Naive thymus-derived CD4-positive, alpha-beta T cell (primary cell): ENCODE results near the gene CD300E. TPM values are rescaled to one million over a fixed set of nuclear protein-coding genes. Genes with fewer than 3 reads are reported as not detected.

Experiments
- ATAC-seq: fragments of 150-1000 bp; cut with Tn5 transposase; 2 replicates; pipeline ENCODE4 v1.10.0; 2021; ENCODE audit warnings: mild to moderate bottlenecking, moderate library complexity
- CTCF ChIA-PET: fragments of 350-600 bp; sonication (Branson Sonifier 250); formaldehyde crosslinking; loops from one replicate; lab custom pipeline; 2021; ENCODE audit warnings: antibody characterized with exemption; lab: Charles Lee
- POLR2A ChIA-PET: fragments of 350-600 bp; sonication (Branson Sonifier 250); formaldehyde crosslinking; loops from one replicate; lab custom pipeline; 2021; ENCODE audit warnings: antibody characterized with exemption, inconsistent platforms; lab: Charles Lee
- DNase-seq, 9 donors: peaks; one replicate each; pipeline versions ENCODE4 v3.0.0 to v3.0.0-alpha.2; 2020 to 2022; ENCODE audit warnings: mixed read lengths in 1 of 9
- H3K27ac ChIP-seq: one replicate; pipeline ENCODE4 v1.7.0; 2013; ENCODE audit warnings: mild to moderate bottlenecking, low read depth, low read length, moderate library complexity
- H3K27me3 ChIP-seq, 2 donors: one replicate each; pipeline ENCODE4 v1.7.0; 2013; ENCODE audit warnings: low read length in 2 of 2, mild to moderate bottlenecking in 2 of 2, moderate library complexity in 2 of 2; ENCODE audit not compliant: control insufficient read depth in 2 of 2, insufficient read depth in 2 of 2
- H3K36me3 ChIP-seq, 3 experiments: 1 replicate in 2 of 3; 2 replicates in 1 of 3; pipeline ENCODE4 v1.7.0; 2013; ENCODE audit warnings: low read length in 3 of 3, mild to moderate bottlenecking in 3 of 3, moderate library complexity in 1 of 3; ENCODE audit not compliant: insufficient read depth in 3 of 3, control insufficient read depth in 2 of 3
- H3K4me1 ChIP-seq, 2 donors: one replicate each; pipeline ENCODE4 v1.7.0; 2013; ENCODE audit warnings: low read length in 2 of 2, mild to moderate bottlenecking in 2 of 2, moderate library complexity in 1 of 2; ENCODE audit not compliant: control insufficient read depth in 2 of 2, insufficient read depth in 2 of 2
- H3K4me3 ChIP-seq: 2 replicates; pipeline ENCODE4 v1.7.0; 2013; ENCODE audit warnings: mild to moderate bottlenecking, low read length
- H3K9me3 ChIP-seq, 3 experiments: 1 replicate in 2 of 3; 2 replicates in 1 of 3; pipeline ENCODE4 v1.7.0; 2013; ENCODE audit warnings: low read length in 3 of 3; ENCODE audit not compliant: control insufficient read depth in 2 of 3
- H3K27ac Mint-ChIP-seq, 9 donors: one replicate each; pipeline ENCODE4 v1.8.0; 2020 to 2022; ENCODE audit warnings: mixed read lengths in 9 of 9, mild to moderate bottlenecking in 8 of 9, moderate library complexity in 5 of 9, inconsistent platforms in 2 of 9
- H3K27me3 Mint-ChIP-seq, 5 donors: one replicate each; pipeline ENCODE4 v1.8.0; 2021 to 2022; ENCODE audit warnings: mixed read lengths in 5 of 5, mild to moderate bottlenecking in 1 of 5
- H3K36me3 Mint-ChIP-seq, 5 donors: one replicate each; pipeline ENCODE4 v1.8.0; 2020 to 2022; ENCODE audit warnings: mixed read lengths in 5 of 5, mild to moderate bottlenecking in 3 of 5, inconsistent platforms in 1 of 5
- H3K4me1 Mint-ChIP-seq, 7 donors: one replicate each; pipeline ENCODE4 v1.8.0; 2020 to 2022; ENCODE audit warnings: mixed read lengths in 7 of 7, mild to moderate bottlenecking in 3 of 7, inconsistent platforms in 1 of 7
- H3K4me3 Mint-ChIP-seq, 10 donors: one replicate each; pipeline ENCODE4 v1.8.0; 2020 to 2022; ENCODE audit warnings: mild to moderate bottlenecking in 10 of 10, mixed read lengths in 10 of 10, moderate library complexity in 6 of 10, inconsistent platforms in 2 of 10
- H3K9me3 Mint-ChIP-seq, 11 donors: one replicate each; pipeline ENCODE4 v1.8.0; 2020 to 2022; ENCODE audit warnings: mixed read lengths in 11 of 11, mild to moderate bottlenecking in 4 of 11, inconsistent platforms in 1 of 11, moderate library complexity in 1 of 11
- intact Hi-C, 2 donors: fragments of 100-400 bp; cut with micrococcal nuclease; formaldehyde crosslinking; loops; one replicate each; pipeline ENCODE4 v1.15.1; 2023
- polyA plus RNA-seq, 2 donors: library from polyadenylated mRNA; unstranded; fragments of 300-500 nt; fragmentation: Illumina TruSeq; gene quantifications; one replicate each; pipeline ENCODE4 v1.2.3, GENCODE V29; 2021
- total RNA-seq, 6 experiments: library from RNA in 5 of 6; stranded (reverse) in 5 of 6; gene quantifications; 1 replicate in 5 of 6; 2 replicates in 1 of 6; pipeline ENCODE4 v1.2.3 and lab custom pipeline; 2021 to 2026

Gene CD300E
- total and polyA plus RNA-seq, 7 experiments from 2014 or later, result 11.9 to 93.1 TPM; not detected in 5

DNA sequence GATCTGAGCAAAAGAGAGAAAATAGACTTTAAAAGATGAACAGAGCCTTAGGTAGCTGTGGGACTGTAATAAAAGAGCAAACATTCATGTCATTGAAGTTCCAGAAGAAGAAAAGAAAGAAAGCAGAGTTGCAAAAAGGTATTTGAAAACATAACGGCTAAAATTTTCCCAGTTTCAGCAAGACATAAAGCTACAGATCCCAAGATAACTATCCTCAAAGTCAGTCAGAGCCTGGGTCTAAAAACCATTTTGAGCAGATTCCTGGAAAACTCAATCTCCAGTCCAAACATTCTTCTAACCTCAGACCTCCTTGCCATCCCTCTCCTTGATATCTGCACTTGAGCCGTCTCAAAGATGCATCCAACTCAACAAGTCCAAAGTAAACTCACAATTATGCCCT is 20.9 kb upstream of the CD300E start:
- H3K9me3 ChIP-seq, result no peaks in the 10 kb centered on the region
- ChIA-PET POLR2A (interaction anchor here (0.5 kb wide), 1 partner anchor 144 kb away, joined by 4 read pairs; no protein-coding TSS in a partner anchor), CTCF (interaction anchor here (1.4 kb wide), 1 partner anchor 92 kb away, joined by 3 read pairs; no protein-coding TSS in a partner anchor)
- Mint-ChIP-seq H3K36me3 (no peaks in the 10 kb centered on the region), H3K4me1 (peaks cover 4 to 16% (median 9%) of the 10 kb centered on the region in 7 donors), H3K9me3 (no peaks in the 10 kb centered on the region), H3K27me3 (peaks cover 15 to 65% (median 39%) of the 10 kb centered on the region in 5 donors), H3K4me3 (no peak overlapping the region), H3K27ac (no peak overlapping the region)
- peaks cover 0 to 4% of the 10 kb centered on the region in 2 donors for H3K27me3 ChIP-seq
- peaks cover 0 to 8% of the 10 kb centered on the region in 2 donors for H3K4me1 ChIP-seq
- DNase-seq, result no peak
- no peak for ATAC-seq
- intact Hi-C loops, result no loop called here
- H3K36me3 ChIP-seq, result no peaks in the 10 kb centered on the region
- H3K27ac ChIP-seq, result no peak overlapping the region
- no peak overlapping the region for H3K4me3 ChIP-seq

DNA sequence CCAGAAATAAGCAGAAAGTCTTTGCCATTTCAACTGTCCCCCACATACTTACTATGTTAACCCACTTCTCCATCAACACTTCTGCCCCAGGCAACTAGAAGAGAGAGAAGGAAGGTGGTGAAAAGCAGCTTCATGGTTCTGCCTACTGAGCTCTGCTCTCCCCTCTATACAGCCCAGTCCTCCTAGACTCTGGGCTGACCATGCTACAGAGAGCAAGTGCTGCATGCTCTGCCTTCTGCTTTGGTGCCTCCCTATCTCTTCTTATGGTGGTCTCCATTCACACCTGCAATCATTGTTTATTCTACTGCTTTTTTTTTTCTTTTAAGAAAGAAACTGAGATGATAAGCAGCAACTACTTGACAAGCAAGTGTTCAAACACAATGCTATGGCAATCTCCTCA is 20.3 kb upstream of the CD300E start:
- ChIA-PET CTCF (no interaction called here), POLR2A (no interaction called here)
- Mint-ChIP-seq H3K27ac (no peak overlapping the region), H3K36me3 (no peaks in the 10 kb centered on the region), H3K9me3 (no peaks in the 10 kb centered on the region), H3K4me1 (peaks cover 4 to 21% (median 11%) of the 10 kb centered on the region in 7 donors), H3K27me3 (peaks cover 12 to 68% (median 39%) of the 10 kb centered on the region in 5 donors), H3K4me3 (no peak overlapping the region)
- no peaks in the 10 kb centered on the region for H3K36me3 ChIP-seq
- no peak overlapping the region for H3K4me3 ChIP-seq
- intact Hi-C loops, result no loop called here
- H3K27ac ChIP-seq, result no peak overlapping the region
- peaks cover 0 to 4% of the 10 kb centered on the region in 2 donors for H3K27me3 ChIP-seq
- peaks cover 0 to 8% of the 10 kb centered on the region in 2 donors for H3K4me1 ChIP-seq
- H3K9me3 ChIP-seq, result no peaks in the 10 kb centered on the region
- ATAC-seq, result no peak
- no peak for DNase-seq

DNA sequence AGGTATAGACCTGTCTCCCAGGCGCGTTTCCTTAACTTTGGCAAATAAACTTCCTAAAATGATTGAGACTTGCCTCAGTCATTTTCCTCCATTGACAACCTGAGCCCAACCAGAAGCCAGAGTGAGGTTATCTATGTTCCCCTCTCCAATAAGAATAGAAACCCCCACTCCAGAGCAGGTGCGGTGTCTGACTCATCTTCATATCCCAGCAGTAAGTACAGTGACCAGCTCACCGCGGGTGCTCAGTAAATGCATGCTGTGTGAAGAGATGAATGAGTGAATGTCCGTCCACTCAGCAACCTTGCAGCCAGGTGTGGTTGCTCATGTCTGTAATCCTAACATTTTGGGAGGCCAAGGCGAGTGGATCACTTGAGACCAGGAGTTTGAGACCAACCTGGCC is 19.5 kb upstream of the CD300E start:
- peaks cover 4 to 21% (median 11%) of the 10 kb centered on the region in 7 donors for H3K4me1 Mint-ChIP-seq
- H3K27me3 Mint-ChIP-seq, result peaks cover 9 to 73% (median 39%) of the 10 kb centered on the region in 5 donors
- no peaks in the 10 kb centered on the region for H3K9me3 Mint-ChIP-seq
- Histone ChIP-seq H3K4me3 (no peak overlapping the region), H3K4me1 (peaks cover 0 to 8% of the 10 kb centered on the region in 2 donors), H3K27me3 (peaks cover 0 to 4% of the 10 kb centered on the region in 2 donors), H3K27ac (no peak overlapping the region), H3K9me3 (no peaks in the 10 kb centered on the region), H3K36me3 (no peaks in the 10 kb centered on the region)
- ATAC-seq (no peak), DNase-seq (no peak)
- H3K27ac Mint-ChIP-seq, result no peak overlapping the region
- H3K36me3 Mint-ChIP-seq, result no peaks in the 10 kb centered on the region
- intact Hi-C loops, result no loop called here
- no peak overlapping the region for H3K4me3 Mint-ChIP-seq
- POLR2A ChIA-PET, result no interaction called here
- CTCF ChIA-PET, result interaction anchor here (0.9 kb wide), 1 partner anchor 14 kb away, joined by 3 read pairs; no protein-coding TSS in a partner anchor

GRCh38 chr17:74642556-74642955 is 19.0 kb upstream of the CD300E start:
- Mint-ChIP-seq H3K36me3 (no peaks in the 10 kb centered on the region), H3K4me1 (peaks cover 4 to 21% (median 11%) of the 10 kb centered on the region in 7 donors), H3K27me3 (peaks cover 9 to 76% (median 39%) of the 10 kb centered on the region in 5 donors), H3K27ac (no peak overlapping the region), H3K9me3 (no peaks in the 10 kb centered on the region), H3K4me3 (no peak overlapping the region)
- Histone ChIP-seq H3K4me3 (no peak overlapping the region), H3K4me1 (peaks cover 0 to 8% of the 10 kb centered on the region in 2 donors), H3K9me3 (no peaks in the 10 kb centered on the region), H3K27ac (no peak overlapping the region), H3K27me3 (peaks cover 0 to 4% of the 10 kb centered on the region in 2 donors), H3K36me3 (no peaks in the 10 kb centered on the region)
- intact Hi-C loops, result no loop called here
- CTCF ChIA-PET, result interaction anchor here (0.9 kb wide), 1 partner anchor 15 kb away, joined by 3 read pairs; no protein-coding TSS in a partner anchor
- no peak for DNase-seq
- POLR2A ChIA-PET, result no interaction called here
- ATAC-seq, result no peak

DNA sequence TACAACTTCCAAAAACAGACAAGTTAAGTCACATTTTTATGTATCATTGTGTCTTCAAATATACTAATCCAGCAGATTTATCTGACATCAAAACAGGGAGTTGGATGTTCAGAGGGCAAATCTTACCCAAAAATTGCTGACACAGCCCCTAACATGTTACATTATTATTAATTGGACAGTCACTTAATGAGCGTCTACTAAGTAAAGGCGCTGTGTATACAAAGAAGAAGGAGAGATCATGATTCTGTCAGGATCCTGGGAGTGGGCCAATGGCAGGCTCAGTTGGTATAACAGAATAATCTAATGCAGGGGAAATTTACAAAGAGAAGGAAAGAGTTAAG is 18.4 kb upstream of the CD300E start:
- DNase-seq (no peak), ATAC-seq (no peak)
- peaks cover 0 to 4% of the 10 kb centered on the region in 2 donors for H3K27me3 ChIP-seq
- Mint-ChIP-seq H3K27me3 (peaks cover 9 to 80% (median 39%) of the 10 kb centered on the region in 5 donors), H3K4me1 (peaks cover 4 to 21% (median 11%) of the 10 kb centered on the region in 7 donors), H3K9me3 (no peaks in the 10 kb centered on the region), H3K36me3 (no peaks in the 10 kb centered on the region), H3K4me3 (no peak overlapping the region), H3K27ac (no peak overlapping the region)
- H3K4me1 ChIP-seq, result peaks cover 0 to 8% of the 10 kb centered on the region in 2 donors
- H3K4me3 ChIP-seq, result no peak overlapping the region
- no peak overlapping the region for H3K27ac ChIP-seq
- CTCF ChIA-PET, result no interaction called here
- POLR2A ChIA-PET, result no interaction called here
- no peaks in the 10 kb centered on the region for H3K9me3 ChIP-seq
- no peaks in the 10 kb centered on the region for H3K36me3 ChIP-seq
- intact Hi-C loops, result no loop called here

- CTCF ChIA-PET, result no interaction called here
- H3K27ac Mint-ChIP-seq, result no peak overlapping the region
- H3K36me3 ChIP-seq, result no peaks in the 10 kb centered on the region
- intact Hi-C loops, result no loop called here
- DNase-seq, result no peak
- H3K27ac ChIP-seq, result no peak overlapping the region
- peaks cover 4 to 21% (median 11%) of the 10 kb centered on the region in 7 donors for H3K4me1 Mint-ChIP-seq
- H3K9me3 ChIP-seq, result no peaks in the 10 kb centered on the region
- peak; percentile 47 for ATAC-seq
- no peak overlapping the region for H3K4me3 ChIP-seq
- peaks cover 9 to 78% (median 39%) of the 10 kb centered on the region in 5 donors for H3K27me3 Mint-ChIP-seq
- POLR2A ChIA-PET, result no interaction called here
- H3K36me3 Mint-ChIP-seq, result no peaks in the 10 kb centered on the region
- H3K4me1 ChIP-seq, result peaks cover 0 to 8% of the 10 kb centered on the region in 2 donors
- no peaks in the 10 kb centered on the region for H3K9me3 Mint-ChIP-seq
- no peak overlapping the region for H3K4me3 Mint-ChIP-seq
- H3K27me3 ChIP-seq, result peaks cover 0 to 4% of the 10 kb centered on the region in 2 donors
These were observed 17.9 kb upstream of the CD300E start for GRCh38 chr17:74641224-74641957.
